T-cell (primary cell): ENCODE measurements around the gene SPRN. TPM values are rescaled to one million over a fixed set of nuclear protein-coding genes. Genes with fewer than 3 reads are reported as not detected.
A peak's percentile ranks its signal among the peaks of the same experiment; 100 is the strongest.

Source experiments
- ATAC-seq, 4 experiments: fragments of 200-7000 bp in 3 of 4; fragments of 150-1000 bp in 1 of 4; cut with Tn5 transposase; replicated peaks in 1 of 4; 1 replicate in 3 of 4; 2 replicates in 1 of 4; pipeline ENCODE4 v1.10.0; 2021; ENCODE audit warnings: moderate library complexity in 3 of 4, mild to moderate bottlenecking in 2 of 4, moderate number of reproducible peaks in 1 of 4
- CTCF ChIA-PET, 2 donors: fragments of 300-600 bp; sonication (Branson Sonifier 250); formaldehyde crosslinking; loops; one replicate each; lab custom pipeline; 2022; ENCODE audit warnings: antibody characterized with exemption in 2 of 2; lab: Charles Lee
- POLR2A ChIA-PET, 2 donors: fragments of 300-600 bp; sonication (Branson Sonifier 250); formaldehyde crosslinking; loops; one replicate each; lab custom pipeline; 2022; ENCODE audit warnings: antibody characterized with exemption in 2 of 2; lab: Charles Lee
- DNase-seq, 35 experiments: peaks; one replicate each; pipeline versions ENCODE4 v3.0.0 to v3.0.0-alpha.2; 2013 to 2023
- H3K27ac ChIP-seq: one replicate; pipeline ENCODE4 v1.5.1; 2013; ENCODE audit warnings: low read length
- H3K27me3 ChIP-seq, 2 experiments: replicated peaks in 1 of 2; 1 replicate in 1 of 2; 2 replicates in 1 of 2; pipeline versions ENCODE4 v1.6.1 to v1.7.0; 2013; ENCODE audit warnings: low read length in 1 of 2, mixed read lengths in 1 of 2; ENCODE audit not compliant: control insufficient read depth in 2 of 2, insufficient read depth in 2 of 2; ENCODE audit errors: extremely low read depth in 1 of 2
- H3K36me3 ChIP-seq, 2 donors: 1 replicate in 1 of 2; 2 replicates in 1 of 2; pipeline versions ENCODE4 v1.6.1 to v1.7.0; 2013; ENCODE audit warnings: low read length in 1 of 2; ENCODE audit not compliant: control insufficient read depth in 2 of 2, insufficient read depth in 1 of 2; ENCODE audit errors: extremely low read depth in 1 of 2
- H3K4me1 ChIP-seq, 2 experiments: 1 replicate in 1 of 2; 2 replicates in 1 of 2; pipeline versions ENCODE4 v1.6.1 to v1.7.0; 2013; ENCODE audit warnings: low read length in 2 of 2, mixed read lengths in 1 of 2; ENCODE audit not compliant: insufficient read depth in 2 of 2, control insufficient read depth in 1 of 2; ENCODE audit errors: extremely low read depth in 1 of 2
- H3K4me3 ChIP-seq, 2 donors: 1 replicate in 1 of 2; 2 replicates in 1 of 2; pipeline versions ENCODE4 v1.5.1 to v1.7.0; 2013; ENCODE audit warnings: mild to moderate bottlenecking in 2 of 2, low read length in 1 of 2, moderate library complexity in 1 of 2; ENCODE audit not compliant: control insufficient read depth in 1 of 2; ENCODE audit errors: extremely low read depth in 1 of 2
- H3K9me3 ChIP-seq: 2 replicates; pipeline ENCODE4 v1.7.0; 2013
- H3K27ac Mint-ChIP-seq, 2 donors: one replicate each; pipeline ENCODE4 v1.8.0; 2020 to 2021; ENCODE audit warnings: mild to moderate bottlenecking in 2 of 2, mixed read lengths in 2 of 2
- H3K27me3 Mint-ChIP-seq, 2 donors: one replicate each; pipeline ENCODE4 v1.8.0; 2021 to 2022; ENCODE audit warnings: mixed read lengths in 2 of 2
- H3K36me3 Mint-ChIP-seq: one replicate; pipeline ENCODE4 v1.8.0; 2021; ENCODE audit warnings: mixed read lengths
- H3K4me1 Mint-ChIP-seq, 3 donors: one replicate each; pipeline ENCODE4 v1.8.0; 2020 to 2022; ENCODE audit warnings: mixed read lengths in 3 of 3, mild to moderate bottlenecking in 1 of 3
- H3K4me3 Mint-ChIP-seq, 3 donors: one replicate each; pipeline ENCODE4 v1.8.0; 2020 to 2022; ENCODE audit warnings: mild to moderate bottlenecking in 3 of 3, mixed read lengths in 3 of 3, moderate library complexity in 3 of 3
- H3K9me3 Mint-ChIP-seq, 3 donors: one replicate each; pipeline ENCODE4 v1.8.0; 2020 to 2022; ENCODE audit warnings: mixed read lengths in 3 of 3
- WGBS: methylation state at CpG from one replicate; pipeline ENCODE4 v1.1.5; 2013; ENCODE audit warnings: missing lambda C conversion rate; ENCODE audit not compliant: insufficient coverage; 5-methylcytosine and 5-hydroxymethylcytosine counted together
- total RNA-seq, 35 experiments: library from RNA in 6 of 35; stranded (reverse) in 6 of 35; fragments of 120-200 nt in 1 of 35; gene quantifications; one replicate each; pipeline versions ENCODE4 v1.2.1 to v1.2.4 and lab custom pipeline; 2013 to 2026

Gene SPRN
- total RNA-seq, 5 donors from 2014 or later (not counting 1 experiment from before 2014, with no cell fraction given): 0.06 to 0.12 TPM; not detected in 3

DNA sequence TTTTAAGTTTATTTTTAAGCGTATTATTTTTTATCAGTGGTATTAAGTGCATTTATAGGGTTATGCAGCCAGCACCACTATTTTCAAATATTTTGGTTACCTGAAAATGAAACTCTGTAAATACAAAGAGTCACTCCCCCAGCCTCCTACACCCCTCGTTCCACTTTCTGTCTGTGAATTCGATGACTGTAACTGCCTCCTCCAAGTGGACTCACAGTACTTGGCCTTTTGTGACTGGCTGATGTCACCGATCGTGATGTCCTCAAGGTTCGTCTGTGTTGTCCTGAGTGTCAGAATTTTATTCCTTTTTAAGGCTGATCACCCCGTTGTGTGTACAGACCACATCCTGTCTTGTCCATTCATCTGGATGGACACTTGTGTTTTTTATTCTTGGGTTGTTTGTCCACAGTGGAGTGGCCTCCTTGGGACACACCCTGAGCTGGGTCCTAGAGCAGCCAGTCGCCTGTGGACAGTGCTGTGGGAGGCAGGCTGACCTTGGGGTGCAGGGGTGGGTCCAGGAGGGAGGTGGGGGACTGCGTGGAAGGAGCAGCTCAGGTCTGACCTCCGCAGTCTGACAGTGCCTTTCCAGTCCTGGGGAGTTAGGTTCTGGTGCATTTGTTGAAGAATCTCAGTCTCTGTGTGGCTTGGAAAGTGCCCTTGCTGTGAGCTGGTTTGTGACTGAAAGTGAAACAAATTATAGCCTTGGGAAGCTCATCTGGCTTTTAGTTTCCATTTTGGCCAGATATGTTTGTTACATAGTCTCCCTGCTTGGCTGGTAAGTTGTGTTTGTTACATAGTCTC is 23.6 kb downstream of the SPRN start:
- Mint-ChIP-seq H3K4me3 (no peak overlapping the region), H3K27ac (peak overlapping the region; percentile 46 to 55), H3K9me3 (no peaks in the 10 kb centered on the region), H3K36me3 (peaks cover 50% of the 10 kb centered on the region), H3K27me3 (no peaks in the 10 kb centered on the region), H3K4me1 (peaks cover 38 to 47% (median 43%) of the 10 kb centered on the region in 3 donors)
- ATAC-seq: peak in 1 of 4 experiments; percentile 32
- H3K36me3 ChIP-seq: peaks cover 11 to 61% of the 10 kb centered on the region in 2 donors
- H3K27ac ChIP-seq: no peak overlapping the region
- peaks cover 0 to 20% of the 10 kb centered on the region in 2 experiments for H3K4me1 ChIP-seq
- POLR2A ChIA-PET: interaction anchor here in 1 of 2 donors (1.1 kb wide), 1 partner anchor 10 kb away, joined by 3 read pairs; no protein-coding TSS in a partner anchor
- no peak overlapping the region for H3K4me3 ChIP-seq
- H3K9me3 ChIP-seq: no peaks in the 10 kb centered on the region
- H3K27me3 ChIP-seq: no peaks in the 10 kb centered on the region
- 60% methylated on average over 9 of the region's 10 CpGs for WGBS
- peak in 1 of 35 experiments; percentile 11 for DNase-seq
- CTCF ChIA-PET: no interaction called here

GRCh38 chr10:133399123-133399601 is 25.3 kb downstream of the SPRN start:
- H3K4me1 ChIP-seq: peaks cover 2 to 33% of the 10 kb centered on the region in 2 experiments
- ChIA-PET CTCF (no interaction called here), POLR2A (no interaction called here)
- no peak overlapping the region for H3K27ac ChIP-seq
- peaks cover 36 to 45% (median 44%) of the 10 kb centered on the region in 3 donors for H3K4me1 Mint-ChIP-seq
- H3K27me3 Mint-ChIP-seq: no peaks in the 10 kb centered on the region
- H3K27me3 ChIP-seq: peaks cover 0 to 2% of the 10 kb centered on the region in 2 experiments
- WGBS: 96% methylated on average over 12 of the region's 19 CpGs
- ATAC-seq (no peak), DNase-seq (no peak)
- H3K27ac Mint-ChIP-seq: no peak overlapping the region
- H3K4me3 Mint-ChIP-seq: no peak overlapping the region
- no peaks in the 10 kb centered on the region for H3K9me3 ChIP-seq
- H3K36me3 Mint-ChIP-seq: peaks cover 38% of the 10 kb centered on the region
- no peak overlapping the region for H3K4me3 ChIP-seq
- no peaks in the 10 kb centered on the region for H3K9me3 Mint-ChIP-seq
- peaks cover 11 to 55% of the 10 kb centered on the region in 2 donors for H3K36me3 ChIP-seq

- no peak for DNase-seq
- H3K4me1 Mint-ChIP-seq: peaks cover 38 to 49% (median 48%) of the 10 kb centered on the region in 3 donors
- H3K4me1 ChIP-seq: peaks cover 2 to 39% of the 10 kb centered on the region in 2 experiments
- no peak overlapping the region for H3K27ac ChIP-seq
- H3K4me3 Mint-ChIP-seq: no peak overlapping the region
- H3K27me3 ChIP-seq: peaks cover 0 to 2% of the 10 kb centered on the region in 2 experiments
- peaks cover 11 to 48% of the 10 kb centered on the region in 2 donors for H3K36me3 ChIP-seq
- no peaks in the 10 kb centered on the region for H3K27me3 Mint-ChIP-seq
- H3K9me3 Mint-ChIP-seq: no peaks in the 10 kb centered on the region
- WGBS: 100% methylated on average over 4 of the region's 7 CpGs
- ATAC-seq: no peak
- ChIA-PET CTCF (no interaction called here), POLR2A (no interaction called here)
- H3K9me3 ChIP-seq: no peaks in the 10 kb centered on the region
- H3K36me3 Mint-ChIP-seq: peaks cover 32% of the 10 kb centered on the region
- H3K27ac Mint-ChIP-seq: no peak overlapping the region
- H3K4me3 ChIP-seq: no peak overlapping the region
These were observed 26.5 kb downstream of the SPRN start for GRCh38 chr10:133397938-133398337.

- Histone ChIP-seq H3K36me3 (peaks cover 6 to 31% of the 10 kb centered on the region in 2 donors), H3K4me1 (peaks cover 2 to 49% of the 10 kb centered on the region in 2 experiments), H3K27me3 (peaks cover 0 to 2% of the 10 kb centered on the region in 2 experiments), H3K27ac (no peak overlapping the region), H3K9me3 (no peaks in the 10 kb centered on the region), H3K4me3 (no peak overlapping the region)
- DNase-seq: no peak
- H3K9me3 Mint-ChIP-seq: no peaks in the 10 kb centered on the region
- no peak for ATAC-seq
- ChIA-PET CTCF (no interaction called here), POLR2A (no interaction called here)
- H3K36me3 Mint-ChIP-seq: peaks cover 22% of the 10 kb centered on the region
- H3K27ac Mint-ChIP-seq: peak overlapping the region in 1 of 2 donors; percentile 87
- peaks cover 36 to 53% (median 50%) of the 10 kb centered on the region in 3 donors for H3K4me1 Mint-ChIP-seq
- WGBS: 99% methylated on average over 12 of the region's 19 CpGs
- peak overlapping the region; percentile 86 to 93 (median 91) for H3K4me3 Mint-ChIP-seq
- H3K27me3 Mint-ChIP-seq: no peaks in the 10 kb centered on the region
These were observed 28.3 kb downstream of the SPRN start for GRCh38 chr10:133396035-133396624.

DNA sequence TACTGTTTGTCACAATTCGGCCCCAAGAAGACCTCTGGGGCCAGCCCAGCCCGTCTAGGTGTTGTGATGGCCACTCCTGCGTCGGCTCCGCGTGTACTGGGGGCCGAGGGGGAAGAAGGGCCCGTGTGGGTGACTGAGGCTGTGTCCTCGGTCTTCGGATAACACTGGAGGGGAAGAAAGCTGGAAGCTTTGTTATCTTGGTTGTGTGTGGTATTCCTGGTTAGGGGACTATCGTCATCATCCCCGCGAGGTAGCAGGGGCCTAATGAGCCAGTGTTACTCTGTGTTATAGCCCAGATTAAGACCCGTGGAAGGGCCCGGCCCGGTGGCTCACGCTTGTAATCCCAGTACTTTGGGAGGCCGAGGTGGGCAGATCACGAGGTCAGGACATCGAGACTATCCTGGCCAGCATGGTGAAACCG is 29.6 kb downstream of the SPRN start:
- POLR2A ChIA-PET: no interaction called here
- ATAC-seq (no peak), DNase-seq (no peak)
- Mint-ChIP-seq H3K36me3 (peaks cover 18% of the 10 kb centered on the region), H3K4me1 (peaks cover 40 to 56% (median 56%) of the 10 kb centered on the region in 3 donors), H3K27ac (peak overlapping the region; percentile 85 to 87), H3K9me3 (no peaks in the 10 kb centered on the region), H3K4me3 (peak overlapping the region; percentile 86 to 93 (median 91)), H3K27me3 (no peaks in the 10 kb centered on the region)
- CTCF ChIA-PET: no interaction called here
- peaks cover 6 to 51% of the 10 kb centered on the region in 2 experiments for H3K4me1 ChIP-seq
- peak overlapping the region; percentile 62 to 69 for H3K4me3 ChIP-seq
- H3K9me3 ChIP-seq: no peaks in the 10 kb centered on the region
- H3K27me3 ChIP-seq: peaks cover 0 to 2% of the 10 kb centered on the region in 2 experiments
- 43% methylated on average over 19 of the region's 21 CpGs for WGBS
- peaks cover 6 to 26% of the 10 kb centered on the region in 2 donors for H3K36me3 ChIP-seq
- H3K27ac ChIP-seq: peak overlapping the region; percentile 59

- peak; percentile 79 to 90 (median 82) for ATAC-seq
- peaks cover 6 to 22% of the 10 kb centered on the region in 2 donors for H3K36me3 ChIP-seq
- ChIA-PET CTCF (no interaction called here), POLR2A (no interaction called here)
- H3K27me3 Mint-ChIP-seq: no peaks in the 10 kb centered on the region
- peak within 1 kb of the TSS; percentile 59 for H3K27ac ChIP-seq
- H3K9me3 ChIP-seq: no peaks in the 10 kb centered on the region
- peak within 1 kb of the TSS; percentile 85 to 87 for H3K27ac Mint-ChIP-seq
- H3K36me3 Mint-ChIP-seq: peaks cover 12% of the 10 kb centered on the region
- H3K4me1 Mint-ChIP-seq: peaks cover 43 to 56% (median 55%) of the 10 kb centered on the region in 3 donors
- no peaks in the 10 kb centered on the region for H3K9me3 Mint-ChIP-seq
- H3K4me1 ChIP-seq: peaks cover 9 to 57% of the 10 kb centered on the region in 2 experiments
- H3K4me3 Mint-ChIP-seq: peak within 1 kb of the TSS; percentile 86 to 93 (median 91)
- H3K27me3 ChIP-seq: peaks cover 0 to 2% of the 10 kb centered on the region in 2 experiments
- peak within 1 kb of the TSS; percentile 62 to 69 for H3K4me3 ChIP-seq
- peak in 34 of 35 experiments; percentile 76 to 96 (median 86) for DNase-seq
- under 1% methylated on average over 67 of the region's 69 CpGs for WGBS
These were observed 30.3 kb downstream of the SPRN start, which contains the start of gene MTG1 for GRCh38 chr10:133394064-133394663. MTG1 (plus strand) TSS chr10:133394157; CDS start chr10:133394221, 64 bp downstream.
